ENCODE data around the gene TLK2.

The TLK2 gene

GRCh38 chr17:62653826-62654761 lies 175.5 kb downstream of the TLK2 start:
- DNase-seq (ENCODE audit: low read depth in 2 of 2) = no peak

- DNase-seq (ENCODE audit: low read depth in 2 of 2) = no peak
These were observed 177.0 kb downstream of the TLK2 start for GRCh38 chr17:62655656-62656055.

GRCh38 chr17:62656446-62656845 lies 177.8 kb downstream of the TLK2 start:
- DNase-seq (ENCODE audit: low read depth in 2 of 2) = no peak

GRCh38 chr17:62657145-62657665 lies 178.6 kb downstream of the TLK2 start:
- no peak for DNase-seq (ENCODE audit: low read depth in 2 of 2)

- no peak for DNase-seq (ENCODE audit: low read depth in 2 of 2)
These were observed 179.1 kb downstream of the TLK2 start for GRCh38 chr17:62657690-62658089.

- DNase-seq (ENCODE audit: low read depth in 2 of 2) = no peak
These were observed 179.7 kb downstream of the TLK2 start for GRCh38 chr17:62658136-62658920.

GRCh38 chr17:62660629-62661118 lies 182.0 kb downstream of the TLK2 start:
- DNase-seq (ENCODE audit: low read depth in 2 of 2) = no peak

- no peak for DNase-seq (ENCODE audit: low read depth in 2 of 2)
These were observed 182.7 kb downstream of the TLK2 start for GRCh38 chr17:62661337-62661736.

- DNase-seq (ENCODE audit: low read depth in 2 of 2) = no peak
These were observed 184.2 kb downstream of the TLK2 start for GRCh38 chr17:62662855-62663254.
